Dermis blood vessel endothelial cell (primary cell): ENCODE measurements around the gene KIF7. TPM values are rescaled to one million over a fixed set of nuclear protein-coding genes. Genes with fewer than 3 reads are reported as not detected.
A peak's percentile ranks its signal among the peaks of the same experiment; 100 is the strongest.
"Not testable (repeated sequence)": the region's sequence is repeated elsewhere in the genome, so short reads cannot be mapped to it uniquely, and the experiment has no call there.

Experiments
- DNase-seq: peaks from one replicate; pipeline ENCODE4 v3.0.0; 2010
- total RNA-seq: library from RNA; depleted of rRNA; stranded (reverse); fragments of >200 nt; gene quantifications from 2 replicates; pipeline ENCODE4 v1.2.3, GENCODE V29; 2014

Gene KIF7, protein sequence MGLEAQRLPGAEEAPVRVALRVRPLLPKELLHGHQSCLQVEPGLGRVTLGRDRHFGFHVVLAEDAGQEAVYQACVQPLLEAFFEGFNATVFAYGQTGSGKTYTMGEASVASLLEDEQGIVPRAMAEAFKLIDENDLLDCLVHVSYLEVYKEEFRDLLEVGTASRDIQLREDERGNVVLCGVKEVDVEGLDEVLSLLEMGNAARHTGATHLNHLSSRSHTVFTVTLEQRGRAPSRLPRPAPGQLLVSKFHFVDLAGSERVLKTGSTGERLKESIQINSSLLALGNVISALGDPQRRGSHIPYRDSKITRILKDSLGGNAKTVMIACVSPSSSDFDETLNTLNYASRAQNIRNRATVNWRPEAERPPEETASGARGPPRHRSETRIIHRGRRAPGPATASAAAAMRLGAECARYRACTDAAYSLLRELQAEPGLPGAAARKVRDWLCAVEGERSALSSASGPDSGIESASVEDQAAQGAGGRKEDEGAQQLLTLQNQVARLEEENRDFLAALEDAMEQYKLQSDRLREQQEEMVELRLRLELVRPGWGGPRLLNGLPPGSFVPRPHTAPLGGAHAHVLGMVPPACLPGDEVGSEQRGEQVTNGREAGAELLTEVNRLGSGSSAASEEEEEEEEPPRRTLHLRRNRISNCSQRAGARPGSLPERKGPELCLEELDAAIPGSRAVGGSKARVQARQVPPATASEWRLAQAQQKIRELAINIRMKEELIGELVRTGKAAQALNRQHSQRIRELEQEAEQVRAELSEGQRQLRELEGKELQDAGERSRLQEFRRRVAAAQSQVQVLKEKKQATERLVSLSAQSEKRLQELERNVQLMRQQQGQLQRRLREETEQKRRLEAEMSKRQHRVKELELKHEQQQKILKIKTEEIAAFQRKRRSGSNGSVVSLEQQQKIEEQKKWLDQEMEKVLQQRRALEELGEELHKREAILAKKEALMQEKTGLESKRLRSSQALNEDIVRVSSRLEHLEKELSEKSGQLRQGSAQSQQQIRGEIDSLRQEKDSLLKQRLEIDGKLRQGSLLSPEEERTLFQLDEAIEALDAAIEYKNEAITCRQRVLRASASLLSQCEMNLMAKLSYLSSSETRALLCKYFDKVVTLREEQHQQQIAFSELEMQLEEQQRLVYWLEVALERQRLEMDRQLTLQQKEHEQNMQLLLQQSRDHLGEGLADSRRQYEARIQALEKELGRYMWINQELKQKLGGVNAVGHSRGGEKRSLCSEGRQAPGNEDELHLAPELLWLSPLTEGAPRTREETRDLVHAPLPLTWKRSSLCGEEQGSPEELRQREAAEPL (N-terminal part only)
- 0.85 and 1.2 TPM in 2 replicates for total RNA-seq

DNA sequence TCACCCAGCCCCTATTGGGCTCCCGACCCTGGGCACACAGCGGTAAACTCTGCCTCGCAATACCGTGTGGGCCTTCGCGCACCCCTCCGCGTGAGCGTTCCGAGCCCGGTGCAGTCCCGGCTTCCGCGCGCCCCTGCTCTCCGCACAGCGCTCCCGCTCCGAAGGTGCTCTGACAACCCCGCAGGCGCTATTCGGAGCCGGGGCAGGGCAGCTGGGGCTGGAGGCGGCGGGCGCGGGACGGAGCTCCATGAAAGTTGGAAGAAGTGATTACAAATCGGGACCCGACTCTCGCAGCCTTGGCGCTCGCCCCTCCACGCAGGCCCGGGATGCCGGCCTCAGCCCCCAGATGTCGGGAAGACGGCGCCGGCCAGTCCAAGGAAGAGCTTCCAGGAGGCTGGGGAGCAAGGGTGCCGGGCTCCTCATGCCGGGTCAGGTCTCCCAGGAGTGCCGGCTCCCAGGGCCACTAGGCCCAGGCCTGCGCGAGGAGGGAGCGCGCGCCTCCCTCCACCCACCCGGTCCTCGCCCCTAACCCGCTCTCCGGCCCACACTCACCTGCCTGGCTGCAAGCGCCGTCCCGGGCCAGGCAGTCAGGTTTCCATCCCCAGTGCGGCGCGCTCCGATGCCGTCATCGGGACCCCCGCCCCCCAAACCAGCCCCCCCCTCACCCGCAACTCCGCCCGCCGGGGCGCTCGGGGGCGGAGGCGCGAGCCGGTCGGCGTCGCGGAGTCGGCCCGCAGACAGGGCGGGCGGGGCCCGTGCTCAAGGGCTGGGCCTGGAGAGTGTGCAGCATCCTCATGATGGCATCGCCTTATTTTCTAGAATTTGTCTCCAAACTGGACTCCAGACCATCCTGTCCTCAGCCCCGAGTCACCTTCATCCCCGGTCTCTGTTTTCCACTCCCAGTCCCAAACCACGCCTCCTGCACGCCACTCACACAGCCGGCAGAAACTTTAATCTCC, at the start of gene KIF7:
TSS of gene KIF7 (minus strand) at position 621 of the 959 bp plus-strand sequence. CDS start 2,537 bp downstream, outside the sequence.
- DNase-seq = peak; percentile 54

DNA sequence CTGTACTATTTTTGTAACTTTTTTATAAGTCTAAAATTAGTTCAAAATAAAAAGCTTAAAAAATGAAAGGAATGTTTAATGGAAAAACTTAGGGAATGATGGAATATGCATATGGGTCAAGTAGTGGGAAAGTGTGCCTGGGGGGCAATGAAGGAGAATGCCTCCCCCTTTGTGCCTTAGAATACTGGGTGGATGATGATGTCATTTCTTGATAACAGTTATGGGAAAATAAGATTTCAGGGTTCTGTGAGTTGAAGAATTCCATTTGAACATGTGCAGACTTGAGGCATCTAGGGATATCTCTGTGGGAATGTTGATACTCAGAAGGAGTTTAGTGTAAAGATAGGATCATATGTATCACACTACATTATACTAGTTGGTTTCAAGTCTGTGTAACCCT, 49.1 kb upstream of the KIF7 start:
- DNase-seq = no peak

DNA sequence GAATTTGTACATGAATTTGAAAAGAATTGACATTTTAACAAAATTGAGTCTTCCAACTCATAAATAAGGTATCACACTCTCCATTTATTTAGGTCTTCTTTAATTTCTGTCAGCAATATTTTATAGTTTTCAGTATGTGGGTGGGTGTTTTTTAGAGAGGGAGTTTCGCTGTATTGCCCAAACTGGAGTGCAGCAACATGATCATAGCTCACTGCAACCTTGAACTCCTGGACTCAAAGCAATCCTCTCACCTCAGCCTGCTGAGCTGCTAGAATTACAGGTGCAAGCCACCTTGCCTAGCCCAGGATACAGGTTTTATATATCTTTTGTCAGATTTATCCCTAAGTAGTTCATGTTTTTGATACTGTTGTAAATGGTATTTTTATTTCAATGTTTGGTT, 39.9 kb upstream of the KIF7 start:
- DNase-seq = no peak

DNA sequence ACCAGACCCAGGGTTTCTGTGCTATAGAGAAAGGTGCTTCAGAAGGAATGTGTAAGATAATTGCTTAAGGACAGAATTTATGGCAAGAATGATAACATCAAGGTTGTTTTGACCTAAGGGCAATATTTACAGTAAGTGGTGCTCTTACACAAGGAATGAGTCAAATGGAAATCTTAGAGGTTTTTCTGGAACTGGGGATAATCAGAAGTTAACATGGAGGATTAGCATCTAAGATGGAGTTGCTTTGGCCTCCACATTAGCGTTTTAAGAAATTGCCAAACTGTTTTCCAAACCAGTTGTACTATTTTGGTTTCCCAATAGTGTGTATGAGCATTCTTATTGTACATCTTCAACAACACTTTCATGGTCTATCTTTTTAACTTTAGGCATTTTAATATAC, 38.4 kb upstream of the KIF7 start:
- DNase-seq = no peak

DNA sequence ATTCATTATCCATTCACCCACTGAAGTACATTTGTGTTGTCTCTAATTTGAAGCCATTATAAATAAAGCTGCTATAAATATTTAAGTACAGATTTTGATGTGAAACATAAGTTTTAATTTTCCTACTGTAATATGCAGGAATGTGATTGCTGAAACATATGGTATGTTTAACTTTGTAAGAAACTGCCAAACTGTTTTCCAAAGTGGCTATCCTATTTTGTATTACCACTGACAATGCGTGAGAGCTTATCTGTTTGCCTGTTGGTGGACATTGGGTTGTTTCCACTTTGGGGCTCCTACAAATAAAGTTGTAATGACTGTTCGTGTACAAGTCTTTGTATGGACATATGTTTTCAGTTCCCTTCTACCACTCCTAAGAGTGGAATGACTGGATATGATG, 37.8 kb upstream of the KIF7 start:
- no peak for DNase-seq

DNA sequence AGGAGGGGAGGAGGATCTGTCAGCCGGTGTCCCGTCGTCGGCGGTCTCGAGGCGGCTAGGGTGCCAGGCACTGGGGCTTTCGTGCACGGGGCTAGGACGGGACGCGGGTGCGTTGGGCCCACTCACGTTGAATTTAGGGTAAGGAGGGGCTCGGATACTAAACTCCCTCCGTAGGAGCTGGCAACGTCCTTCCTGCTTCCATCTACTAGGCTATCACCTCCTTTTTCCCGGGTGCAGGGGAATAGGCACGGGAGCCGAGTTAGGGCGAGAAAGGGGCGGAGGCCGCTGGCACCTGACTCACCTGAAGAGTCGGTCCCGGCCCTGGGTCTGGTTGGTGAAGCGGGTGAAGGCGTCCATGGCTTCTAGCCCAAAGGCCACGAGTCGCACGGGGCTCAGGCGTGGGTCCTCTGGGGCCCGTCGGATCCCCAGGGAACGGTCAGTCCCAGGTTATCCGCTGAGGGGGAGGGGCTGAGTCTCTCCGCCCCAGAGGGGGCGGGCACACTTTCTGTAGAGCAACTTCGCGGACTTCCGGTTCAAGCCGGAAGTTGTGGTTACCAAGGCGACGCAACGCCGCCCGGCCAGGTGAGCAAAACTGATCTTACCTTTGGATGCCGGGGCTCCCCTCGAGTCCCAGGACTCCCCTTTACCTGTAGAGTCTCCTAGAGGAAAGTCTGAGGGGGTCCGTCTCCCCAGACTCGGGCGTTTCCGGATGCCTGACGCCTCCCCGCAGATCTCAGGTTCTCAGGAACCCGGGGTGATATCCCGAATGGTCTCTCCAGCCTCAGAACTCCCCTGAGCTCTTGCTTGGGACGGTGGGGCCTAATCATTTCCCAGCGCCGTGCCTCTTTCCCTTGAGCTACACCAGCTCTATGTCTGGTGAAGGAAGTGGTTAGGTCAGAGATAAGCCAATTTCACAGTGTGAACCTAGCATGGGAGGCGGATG, 35.3 kb upstream of the KIF7 start, which contains the start of the genes PEX11A and WDR93:
TSS of gene PEX11A (minus strand) at position 479 of the 943 bp plus-strand sequence. CDS start at position 357, 122 bp downstream.
TSS of gene WDR93 (plus strand) at position 536 of the 943 bp plus-strand sequence. CDS start 10,936 bp downstream, outside the sequence.
- DNase-seq = peak; percentile 58

DNA sequence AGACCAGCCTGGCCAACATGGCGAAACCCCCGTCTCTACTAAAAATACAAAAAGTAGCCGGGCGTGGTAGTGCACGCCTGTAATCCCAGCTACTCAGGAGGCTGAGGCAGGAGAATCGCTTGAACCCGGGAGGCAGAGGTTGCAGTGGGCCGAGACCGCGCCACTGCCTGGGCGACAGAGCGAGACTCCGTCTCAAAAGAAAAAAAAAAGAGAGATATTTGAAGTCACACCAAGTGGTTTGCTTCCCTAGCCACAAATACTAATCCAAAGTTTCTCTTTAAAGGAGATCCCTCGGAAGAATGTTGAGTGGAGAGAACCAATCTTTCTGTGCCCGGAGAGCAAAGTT, 34.6 kb upstream of the KIF7 start:
- not testable (repeated sequence) for DNase-seq

DNA sequence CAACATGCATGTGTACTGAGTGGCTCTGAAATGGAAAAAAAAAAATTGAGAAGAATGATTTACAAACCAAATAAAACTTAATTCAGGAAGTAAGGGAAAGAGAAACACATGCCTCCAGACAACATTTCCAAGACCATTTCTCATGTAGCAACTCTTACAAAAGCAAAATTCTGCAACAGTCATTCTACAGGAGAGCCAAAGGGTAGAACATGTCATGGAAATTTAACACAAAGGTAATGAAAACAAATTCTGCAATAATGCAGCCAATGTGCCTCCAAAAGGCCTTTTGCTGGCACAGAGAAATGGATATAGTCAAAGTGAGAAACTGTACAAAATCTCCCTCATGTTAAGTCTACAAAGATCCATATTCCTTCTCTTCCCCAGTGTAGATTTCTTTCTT, 31.3 kb upstream of the KIF7 start:
- no peak for DNase-seq

DNA sequence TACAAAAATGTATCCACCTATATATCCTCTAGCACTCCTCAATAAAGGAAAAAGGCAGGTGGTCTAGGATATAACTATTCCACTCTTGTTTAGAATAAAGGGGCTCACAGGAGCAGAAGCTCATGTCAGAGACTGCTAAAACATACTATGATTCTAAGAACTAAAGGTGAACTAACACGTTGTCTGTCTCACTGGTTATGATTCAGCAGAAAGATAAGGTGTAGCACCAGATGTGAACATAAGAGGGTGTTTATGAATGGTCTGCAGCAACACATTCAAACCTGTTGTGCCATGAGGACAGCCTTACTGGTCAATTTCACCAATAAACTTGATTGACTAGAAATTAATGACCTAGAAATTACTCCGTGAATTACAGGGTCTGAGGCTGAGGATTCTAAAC, 30.7 kb upstream of the KIF7 start:
- DNase-seq = no peak

DNA sequence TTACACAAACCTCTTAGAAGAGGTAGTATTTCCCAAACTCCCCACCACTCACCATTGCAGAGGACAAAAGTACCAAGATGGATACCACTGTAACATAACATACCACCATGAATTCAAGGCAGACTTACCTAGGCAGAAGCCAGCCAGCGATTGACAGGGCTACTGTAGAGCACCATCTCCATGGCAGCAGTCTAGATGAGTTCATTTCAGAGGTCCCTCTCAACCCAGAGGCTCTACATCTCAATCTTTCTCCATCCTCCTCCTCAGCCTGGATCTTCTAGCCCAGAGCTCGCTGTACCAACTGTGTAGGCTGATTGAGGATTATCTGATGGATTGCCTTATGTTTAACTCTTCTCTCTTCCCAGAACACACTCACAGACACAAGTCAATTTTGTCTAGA, 25.9 kb upstream of the KIF7 start:
- no peak for DNase-seq

DNA sequence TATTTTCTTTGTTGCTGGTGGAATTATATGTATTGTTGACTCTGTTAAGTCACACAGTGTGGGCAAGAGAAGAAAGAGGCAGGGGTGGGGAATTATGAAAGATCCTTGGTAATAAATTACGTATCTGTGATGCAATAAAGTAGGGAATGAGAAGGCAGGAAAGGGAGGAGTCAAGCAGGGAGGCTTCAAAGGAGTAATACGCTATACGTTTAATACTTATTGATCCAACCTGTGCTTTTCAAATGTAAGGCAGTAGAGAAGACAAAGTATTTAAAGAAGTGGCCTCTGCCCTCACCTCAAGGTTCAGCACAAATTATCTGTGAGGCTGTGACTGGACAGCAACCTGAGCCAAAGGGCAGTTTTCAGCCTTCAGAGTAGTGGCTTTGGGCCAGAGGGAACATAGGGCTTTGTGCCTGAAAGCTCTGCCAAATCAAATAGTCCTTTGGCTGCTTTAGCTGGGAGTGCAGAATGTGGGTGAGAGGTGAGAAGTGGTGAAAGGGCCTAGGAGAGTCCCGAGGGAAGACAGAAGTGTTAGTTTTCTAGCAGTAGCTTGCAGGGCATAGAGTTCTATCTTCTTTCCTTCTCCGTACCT, 25.1 kb upstream of the KIF7 start:
- DNase-seq = no peak

DNA sequence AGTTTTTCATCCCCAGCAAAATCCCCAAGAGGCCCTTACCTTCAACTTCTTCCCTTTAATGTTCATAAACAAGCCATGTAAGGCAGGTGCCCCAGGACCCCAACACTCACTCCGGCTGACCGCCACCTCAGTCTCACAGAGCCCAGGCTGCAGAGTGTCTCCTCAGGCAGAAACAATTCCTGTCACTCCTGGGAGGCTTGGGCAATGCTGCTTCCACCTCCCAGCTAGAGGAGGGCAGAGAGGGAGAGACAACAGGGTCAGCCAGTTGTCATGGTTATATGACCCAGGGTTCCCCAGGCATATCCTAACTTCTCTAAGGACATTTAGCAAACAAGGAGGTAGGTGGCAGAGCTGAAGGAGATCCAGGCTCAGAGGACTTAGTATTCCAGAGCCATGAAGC, 23.9 kb upstream of the KIF7 start, which contains the start of gene PLIN1:
TSS of gene PLIN1 (minus strand) at position 156 of the 400 bp plus-strand sequence. CDS start 1,878 bp downstream, outside the sequence.
- no peak for DNase-seq

DNA sequence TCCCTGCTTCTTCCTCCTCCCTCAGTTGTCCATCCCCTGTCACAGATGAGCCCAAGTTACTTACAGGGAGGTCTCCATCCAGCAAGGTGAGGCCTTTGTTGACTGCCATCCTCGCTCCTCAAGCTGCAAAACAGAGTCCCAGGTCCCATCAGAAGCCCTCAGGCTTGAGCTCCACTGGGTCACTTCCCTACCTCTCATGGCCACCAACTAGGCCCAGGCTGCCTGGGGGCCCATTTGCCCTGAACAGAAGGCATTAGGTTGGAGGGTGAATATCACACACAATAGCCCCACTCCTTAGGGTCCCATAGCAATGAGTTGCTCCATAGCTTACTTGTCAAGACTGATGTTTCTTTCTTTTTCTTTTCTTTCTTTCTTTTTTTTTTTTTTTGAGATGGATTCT, 22.1 kb upstream of the KIF7 start:
- DNase-seq = no peak

DNA sequence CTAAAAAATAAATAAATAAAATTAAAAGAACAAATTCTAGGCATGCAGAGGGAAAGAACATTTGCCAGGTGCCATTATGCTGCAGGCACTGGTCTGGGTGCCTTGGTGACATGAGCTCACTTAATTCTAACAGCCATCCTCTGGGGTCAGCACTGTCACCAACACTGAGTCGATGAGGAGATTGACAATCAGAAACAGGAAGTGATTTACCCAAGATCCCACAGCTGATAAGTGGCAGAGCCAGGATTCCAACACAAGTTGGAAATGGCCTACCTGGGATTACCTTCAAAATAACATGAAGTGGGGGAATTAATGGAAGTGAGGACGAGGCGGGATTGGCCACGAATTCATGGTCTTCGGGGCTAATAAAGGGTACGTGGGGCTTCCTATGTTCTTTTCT, 20.3 kb upstream of the KIF7 start:
- no peak for DNase-seq

DNA sequence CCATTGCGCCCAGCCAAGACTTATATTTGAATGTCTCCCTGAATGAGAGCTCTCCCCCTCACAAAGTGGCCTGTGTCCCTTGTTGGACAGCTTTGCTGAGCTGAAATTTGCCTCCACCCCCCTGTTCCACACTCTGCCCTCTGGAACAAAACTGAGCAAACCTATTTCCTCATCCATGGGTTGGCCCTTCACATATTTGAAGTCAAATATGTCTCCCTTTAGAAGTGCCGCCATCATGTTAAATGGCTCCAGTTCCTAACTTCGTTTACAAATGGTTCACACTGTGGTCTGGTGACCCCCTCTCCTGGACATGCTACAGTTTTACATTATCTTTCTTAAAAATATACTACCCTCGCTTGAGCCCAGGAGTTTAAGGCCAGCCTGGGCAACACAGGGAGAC, 19.3 kb upstream of the KIF7 start:
- DNase-seq = no peak

DNA sequence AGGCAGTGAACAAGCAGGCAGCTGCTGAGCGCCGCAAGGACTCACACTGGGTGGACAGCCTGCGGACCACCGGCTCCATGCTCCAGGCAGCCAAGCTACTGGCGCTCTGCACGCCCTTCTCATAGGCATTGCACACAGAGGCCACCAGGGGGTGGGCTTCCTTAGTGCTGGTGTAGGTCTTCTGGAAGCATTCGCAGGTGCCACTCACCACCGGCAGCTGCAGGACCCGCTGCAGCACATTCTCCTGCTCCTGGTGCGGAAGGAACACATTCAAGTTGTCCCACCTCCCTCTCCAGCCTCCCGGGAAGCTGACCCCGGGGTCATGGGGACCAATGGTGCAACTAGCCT, 17.9 kb upstream of the KIF7 start:
- DNase-seq = peak; percentile 62

DNA sequence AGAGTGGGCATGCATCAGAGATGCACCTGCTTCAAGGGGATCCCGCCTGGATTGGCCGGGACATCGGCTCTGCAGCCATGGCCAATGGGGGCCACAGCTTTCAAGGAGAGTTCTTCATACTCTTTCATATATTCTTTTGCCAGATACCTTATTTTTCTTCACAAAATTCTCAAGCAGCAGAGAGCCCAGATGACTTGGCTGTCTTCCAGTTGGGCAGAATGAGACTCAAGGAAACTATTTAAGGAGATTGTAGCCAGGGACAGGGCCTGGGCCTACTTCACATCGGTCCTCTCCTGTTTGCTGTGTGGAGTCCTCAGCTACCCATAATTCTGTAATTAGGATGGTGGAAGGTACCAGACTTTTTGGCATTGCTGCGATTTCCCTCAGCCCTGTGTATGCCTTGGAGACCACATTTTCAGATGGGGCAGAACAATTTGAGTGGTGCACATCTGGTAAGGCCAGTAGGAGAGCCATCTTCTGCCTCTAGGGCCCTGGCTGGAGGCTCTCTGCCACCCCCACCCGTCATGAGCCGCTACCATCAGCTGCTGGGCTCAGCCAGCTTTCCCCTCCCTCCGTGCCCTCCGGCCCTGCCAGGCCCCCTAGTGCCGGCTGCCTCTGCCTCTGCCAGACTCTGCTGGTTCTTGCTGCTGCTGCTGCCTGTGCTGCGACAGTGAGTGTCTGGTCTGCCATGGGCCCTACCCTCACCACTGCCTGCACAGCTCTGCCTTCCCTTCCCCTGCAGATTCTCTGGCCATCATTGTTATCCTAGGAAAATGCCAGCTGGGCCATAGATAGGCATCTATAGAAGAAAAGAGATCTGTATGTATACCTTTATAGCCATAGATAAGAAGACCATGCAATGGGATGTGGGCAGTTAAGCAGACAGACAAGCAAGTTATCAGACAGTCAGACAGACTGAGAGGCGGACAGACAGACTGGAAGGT, 17.2 kb upstream of the KIF7 start:
- DNase-seq = no peak

DNA sequence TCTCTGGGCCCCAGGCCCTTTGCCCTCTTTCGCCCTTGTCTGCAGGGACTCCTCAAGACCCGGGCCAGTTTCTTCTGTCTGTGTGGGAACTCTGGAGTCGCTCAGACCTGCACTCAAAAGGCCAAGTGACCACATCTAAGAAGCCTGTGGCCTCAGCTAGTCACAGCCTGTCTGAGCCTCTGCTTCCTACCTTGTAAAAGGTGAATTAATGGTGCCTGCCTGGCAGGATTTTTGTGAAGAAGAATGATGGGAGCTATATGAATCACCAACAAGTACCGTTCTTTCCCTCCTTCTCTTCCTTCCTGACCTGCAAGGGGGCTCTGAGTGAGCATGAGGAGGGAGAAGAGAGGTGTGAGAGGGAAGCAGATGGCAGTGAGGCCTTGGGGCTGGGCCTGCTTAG, 16.4 kb upstream of the KIF7 start:
- no peak for DNase-seq
